Heart right ventricle (tissue), 16 donors: ENCODE results near the gene ITIH3. TPM values are rescaled to one million over a fixed set of nuclear protein-coding genes. Genes with fewer than 3 reads are reported as not detected.
A peak's percentile ranks its signal among the peaks of the same experiment; 100 is the strongest.

Experiments
- ATAC-seq, 8 donors: fragments of 200-7000 bp; cut with Tn5 transposase; one replicate each; pipeline ENCODE4 v1.9.1; 2020; ENCODE audit warnings: mild to moderate bottlenecking in 8 of 8, moderate library complexity in 8 of 8, moderate number of reproducible peaks in 1 of 8
- DNase-seq, 2 donors: peaks; one replicate each; pipeline ENCODE4 v3.0.0-alpha.2; 2020
- H3K27ac ChIP-seq, 10 donors: fragments of 200-600 bp; sonication (generic) in 2 of 10; one replicate each; pipeline versions ENCODE4 v1.5.0 to v1.8.0; 2020 to 2022; ENCODE audit warnings: mild to moderate bottlenecking in 3 of 10
- H3K27me3 ChIP-seq, 7 donors: fragments of 200-600 bp; one replicate each; pipeline ENCODE4 v1.8.0; 2021 to 2022; ENCODE audit warnings: mild to moderate bottlenecking in 2 of 7
- H3K36me3 ChIP-seq, 9 donors: fragments of 200-600 bp; sonication (generic) in 1 of 9; one replicate each; pipeline versions ENCODE4 v1.5.0 to v1.8.0; 2020 to 2022; ENCODE audit warnings: mild to moderate bottlenecking in 2 of 9
- H3K4me1 ChIP-seq, 9 donors: fragments of 200-600 bp; sonication (generic) in 1 of 9; one replicate each; pipeline versions ENCODE4 v1.5.0 to v1.8.0; 2020 to 2022; ENCODE audit warnings: mild to moderate bottlenecking in 4 of 9
- H3K4me3 ChIP-seq, 10 donors: fragments of 200-600 bp; sonication (generic) in 2 of 10; one replicate each; pipeline versions ENCODE4 v1.5.0 to v1.8.0; 2020 to 2022; ENCODE audit warnings: mild to moderate bottlenecking in 7 of 10, moderate library complexity in 2 of 10
- H3K9me3 ChIP-seq, 11 donors: fragments of 200-600 bp in 10 of 11; sonication (generic) in 2 of 11; one replicate each; pipeline versions ENCODE4 v1.5.0 to v1.8.0; 2013 to 2022; ENCODE audit warnings: mild to moderate bottlenecking in 2 of 11, control low read depth in 1 of 11, moderate library complexity in 1 of 11
- CTCF ChIP-seq, 9 donors: fragments of 200-600 bp; sonication (generic) in 2 of 9; IDR thresholded peaks; one replicate each; pipeline versions ENCODE4 v1.5.0 to v1.8.0; 2021 to 2022; ENCODE audit warnings: antibody characterized with exemption in 9 of 9, mild to moderate bottlenecking in 5 of 9, moderate library complexity in 1 of 9
- WGBS, 2 donors: extraction: QIAGEN DNeasy Blood & Tissue Kit; methylation state at CpG; one replicate each; pipeline ENCODE4 v1.1.7; 2013; ENCODE audit warnings: inconsistent platforms in 1 of 2; 5-methylcytosine and 5-hydroxymethylcytosine counted together
- intact Hi-C, 10 donors: fragments of 100-400 bp; cut with DNase I; formaldehyde crosslinking; loops; one replicate each; pipeline versions ENCODE4 v1.11.1 to v1.14.2; 2022
- polyA plus RNA-seq, 2 donors: library from polyadenylated mRNA; stranded (reverse); fragments of 200-250 nt; gene quantifications; one replicate each; pipeline ENCODE4 v1.2.3, GENCODE V29; 2013
- total RNA-seq, 10 donors: library from RNA; stranded (reverse); fragmentation: NEBNext Ultra II Directional in 3 of 10; extraction: Animal tissue kit (Norgen Biotek cat#: 25700) in 3 of 10; gene quantifications; one replicate each; pipeline versions ENCODE4 v1.2.1 to v1.2.4, GENCODE V29; 2021 to 2023
- donor health status: Arrhythmogenic right ventricular cardiomyopathy.
- donor health status: ischemic (EF 13 %, LVEDD 7.1; RV severe dilation, severe dysfunction).
- donor health status: healthy with polysubstance abuse.
- donor health status: DM: no; HTN: yes; CAD: no.
- donor health status: DM: no; HTN: no; CAD: no.
- donor health status: ischemic (EF 25% LVEDD 6.9; RV normal size, moderate dysfunction).
- donor health status: ischemic (EF 25% LVEDD 5.7; RV mildly dilated, moderate dysfunction).
- donor health status: healthy.
- donor health status: DM: yes; HTN: yes; CAD: no.
- donor health status: Ischemic cardiomyopathy.
- donor health status: ischemic (EF 35%, LVEDD 5.7; RV mildly dilated, moderate dysfunction).
- donor health status: nonischemic (EF 11% LVEDD 7.7; RV severe dilation, severe dysfunction).
- donor health status: DM: yes; HTN: yes; CAD: no.
- donor health status: PGD.
- donor health status: ischemic (EF 29% LVEDD 5.4; RV normal size, mild dysfunction).
- donor health status: nonischemic (EF 23%, LVEDD 6.1; RV moderate dilation, normal function).

ITIH3 gene
- total and polyA plus RNA-seq, 12 donors = 0.13 to 1.3 (median 0.52) TPM

- no peak for ATAC-seq
- intact Hi-C loops = loop anchor here in 3 of 10 donors (2.0 to 10.0 kb wide), 3 partner anchors 50 to 228 kb away; partner anchors contain the start of genes NEK4 (in 1 of the 3) and STIMATE (in 1 of the 3)
- H3K4me1 ChIP-seq = peaks cover 22 to 66% (median 47%) of the 10 kb centered on the region in 9 donors
- WGBS, 2 donors = 83 to 90% methylated on average over 18 of the region's 18 CpGs
- TF ChIP-seq CTCF (IDR thresholded peaks at IDR 0.05) = no peak
- H3K27ac ChIP-seq = peak overlapping the region; percentile 12 to 84 (median 70)
- H3K4me3 ChIP-seq = no peak overlapping the region
- DNase-seq = no peak
- H3K27me3 ChIP-seq = no peaks in the 10 kb centered on the region
- peaks cover 0 to 75% (median 25%) of the 10 kb centered on the region in 9 donors for H3K36me3 ChIP-seq
- no peaks in the 10 kb centered on the region for H3K9me3 ChIP-seq
Observed at GRCh38 chr3:52844290-52844975, 49.8 kb downstream of the ITIH3 start.

GRCh38 chr3:52845157-52845556 is 50.6 kb downstream of the ITIH3 start:
- peaks cover 22 to 66% (median 47%) of the 10 kb centered on the region in 9 donors for H3K4me1 ChIP-seq

GRCh38 chr3:52845691-52846431 is 51.3 kb downstream of the ITIH3 start:
- no peaks in the 10 kb centered on the region for H3K27me3 ChIP-seq
- peaks cover 22 to 64% (median 47%) of the 10 kb centered on the region in 9 donors for H3K4me1 ChIP-seq
- intact Hi-C loops = loop anchor here in 6 of 10 donors (2.0 to 10.0 kb wide), 5 partner anchors 49 to 227 kb away; partner anchors contain the start of gene STIMATE (in 3 of the 6)
- WGBS, 2 donors = 70 to 75% methylated on average over 7 of the region's 7 CpGs
- peak; percentile 6 to 61 (median 51) for TF ChIP-seq CTCF (IDR thresholded peaks at IDR 0.05)
- DNase-seq (peak in 1 of 2 donors; percentile 41), ATAC-seq (peak in 5 of 8 donors; percentile 11 to 53 (median 25))
- H3K27ac ChIP-seq = peak overlapping the region; percentile 48 to 84 (median 73)
- no peaks in the 10 kb centered on the region for H3K9me3 ChIP-seq
- peak overlapping the region in 4 of 10 donors; percentile 7 to 15 (median 12) for H3K4me3 ChIP-seq
- peaks cover 0 to 76% (median 31%) of the 10 kb centered on the region in 9 donors for H3K36me3 ChIP-seq

More at GRCh38 chr3:52845157-52845556, 50.6 kb downstream of the ITIH3 start:
- intact Hi-C loops = loop anchor here in 6 of 10 donors (2.0 to 10.0 kb wide), 5 partner anchors 50 to 228 kb away; partner anchors contain the start of gene STIMATE (in 3 of the 6)
- Histone ChIP-seq H3K27me3 (no peaks in the 10 kb centered on the region), H3K27ac (peak overlapping the region; percentile 48 to 84 (median 73)), H3K4me3 (no peak overlapping the region), H3K36me3 (peaks cover 0 to 75% (median 31%) of the 10 kb centered on the region in 9 donors), H3K9me3 (no peaks in the 10 kb centered on the region)
- no peak for TF ChIP-seq CTCF (IDR thresholded peaks at IDR 0.05)
- WGBS, 2 donors = 23 to 34% methylated on average over 6 of the region's 6 CpGs
- peak; percentile 64 to 84 (median 73) for ATAC-seq
- DNase-seq = peak; percentile 49 to 69

GRCh38 chr3:52846432-52846965 is 51.9 kb downstream of the ITIH3 start:
- DNase-seq = no peak
- H3K27ac ChIP-seq = peak overlapping the region in 8 of 10 donors; percentile 48 to 84 (median 76)
- H3K4me1 ChIP-seq = peaks cover 16 to 58% (median 43%) of the 10 kb centered on the region in 9 donors
- H3K9me3 ChIP-seq = no peaks in the 10 kb centered on the region
- peak overlapping the region in 3 of 10 donors; percentile 7 to 15 (median 10) for H3K4me3 ChIP-seq
- intact Hi-C loops = loop anchor here in 6 of 10 donors (5.0 to 10.0 kb wide), 4 partner anchors 48 to 226 kb away; partner anchors contain the start of gene STIMATE (in 3 of the 6)
- peaks cover 0 to 76% (median 31%) of the 10 kb centered on the region in 9 donors for H3K36me3 ChIP-seq
- ATAC-seq = peak in 2 of 8 donors; percentile 24 to 30
- WGBS, 2 donors = 57 to 58% methylated on average over 15 of the region's 15 CpGs
- no peak for TF ChIP-seq CTCF (IDR thresholded peaks at IDR 0.05)
- no peaks in the 10 kb centered on the region for H3K27me3 ChIP-seq
